Right atrium auricular region (tissue), 2 donors: Measurements from ENCODE around the gene FGD5. TPM values are rescaled to one million over a fixed set of nuclear protein-coding genes. Genes with fewer than 3 reads are reported as not detected.
A peak's percentile ranks its signal among the peaks of the same experiment; 100 is the strongest.

Experiments used
- DNase-seq: peaks from one replicate; pipeline ENCODE4 v3.0.0-alpha.2; 2019; ENCODE audit warnings: low spot score
- H3K27ac ChIP-seq, 2 donors: fragments of 200-600 bp; sonication (generic); 1 replicate in 1 of 2; 2 replicates in 1 of 2; pipeline ENCODE4 v1.5.1; 2016 to 2019
- H3K27me3 ChIP-seq, 2 donors: fragments of 200-600 bp; sonication (generic); one replicate each; pipeline versions ENCODE4 v1.5.1 to v1.6.0; 2017 to 2019
- H3K36me3 ChIP-seq: fragments of 200-600 bp; sonication (generic); one replicate; pipeline ENCODE4 v1.5.1; 2016
- H3K4me1 ChIP-seq, 2 donors: fragments of 200-600 bp; sonication (generic); one replicate each; pipeline versions ENCODE4 v1.5.1 to v1.6.0; 2017 to 2019
- H3K4me3 ChIP-seq, 2 donors: fragments of 200-600 bp; sonication (generic); 1 replicate in 1 of 2; 2 replicates in 1 of 2; pipeline ENCODE4 v1.5.1; 2017 to 2019; ENCODE audit warnings: mild to moderate bottlenecking in 1 of 2, moderate library complexity in 1 of 2
- H3K9me3 ChIP-seq, 2 donors: fragments of 200-600 bp; sonication (generic); one replicate each; pipeline ENCODE4 v1.5.1; 2019
- CTCF ChIP-seq, 2 donors: fragments of 200-600 bp; sonication (generic); IDR thresholded peaks; one replicate each; pipeline ENCODE4 v1.5.1; 2019; ENCODE audit warnings: antibody characterized with exemption in 2 of 2
- total RNA-seq, 2 donors: library from RNA; depleted of rRNA; stranded (reverse); fragments of >200 nt; gene quantifications; one replicate each; pipeline ENCODE4 v1.1.0, GENCODE V29; 2016

Gene FGD5
- total RNA-seq, 2 donors from 2014 or later = 9.6 to 18.8 TPM

- H3K36me3 ChIP-seq = no peaks in the 10 kb centered on the region
- TF ChIP-seq CTCF (IDR thresholded peaks at IDR 0.05) = no peak
- H3K4me1 ChIP-seq = no peaks in the 10 kb centered on the region
Measured at GRCh38 chr3:14773281-14773680, 45.5 kb upstream of the FGD5 start.

GRCh38 chr3:14773691-14774128 is 45.1 kb upstream of the FGD5 start:
- DNase-seq = peak; percentile 34
- H3K4me1 ChIP-seq = no peaks in the 10 kb centered on the region
- no peak overlapping the region for H3K4me3 ChIP-seq
- no peak for TF ChIP-seq CTCF (IDR thresholded peaks at IDR 0.05)
- H3K36me3 ChIP-seq = no peaks in the 10 kb centered on the region
- H3K27me3 ChIP-seq = no peaks in the 10 kb centered on the region
- no peak overlapping the region for H3K27ac ChIP-seq
- H3K9me3 ChIP-seq = peaks cover 0 to 9% of the 10 kb centered on the region in 2 donors

More at GRCh38 chr3:14773281-14773680, 45.5 kb upstream of the FGD5 start:
- DNase-seq = no peak
- no peak overlapping the region for H3K27ac ChIP-seq
- H3K4me3 ChIP-seq = no peak overlapping the region
- H3K27me3 ChIP-seq = no peaks in the 10 kb centered on the region
- peaks cover 0 to 5% of the 10 kb centered on the region in 2 donors for H3K9me3 ChIP-seq

- H3K27ac ChIP-seq = no peak overlapping the region
- H3K27me3 ChIP-seq = no peaks in the 10 kb centered on the region
- no peak for TF ChIP-seq CTCF (IDR thresholded peaks at IDR 0.05)
- H3K9me3 ChIP-seq = peaks cover 0 to 16% of the 10 kb centered on the region in 2 donors
- peak; percentile 38 for DNase-seq
- no peaks in the 10 kb centered on the region for H3K4me1 ChIP-seq
- no peak overlapping the region for H3K4me3 ChIP-seq
- no peaks in the 10 kb centered on the region for H3K36me3 ChIP-seq
Measured at GRCh38 chr3:14774431-14774830, 44.3 kb upstream of the FGD5 start.

GRCh38 chr3:14775011-14775410 is 43.8 kb upstream of the FGD5 start:
- Histone ChIP-seq H3K27me3 (no peaks in the 10 kb centered on the region), H3K4me1 (no peaks in the 10 kb centered on the region), H3K9me3 (peaks cover 0 to 21% of the 10 kb centered on the region in 2 donors), H3K36me3 (no peaks in the 10 kb centered on the region), H3K4me3 (no peak overlapping the region), H3K27ac (no peak overlapping the region)
- no peak for TF ChIP-seq CTCF (IDR thresholded peaks at IDR 0.05)
- peak; percentile 34 for DNase-seq

GRCh38 chr3:14775563-14775962 is 43.2 kb upstream of the FGD5 start:
- peak; percentile 16 for DNase-seq
- no peaks in the 10 kb centered on the region for H3K27me3 ChIP-seq
- H3K4me3 ChIP-seq = no peak overlapping the region
- no peak overlapping the region for H3K27ac ChIP-seq
- H3K36me3 ChIP-seq = no peaks in the 10 kb centered on the region
- peaks cover 0 to 21% of the 10 kb centered on the region in 2 donors for H3K9me3 ChIP-seq
- H3K4me1 ChIP-seq = no peaks in the 10 kb centered on the region
- no peak for TF ChIP-seq CTCF (IDR thresholded peaks at IDR 0.05)

GRCh38 chr3:14779069-14779685 is 39.6 kb upstream of the FGD5 start:
- H3K27me3 ChIP-seq = no peaks in the 10 kb centered on the region
- no peak for DNase-seq
- H3K4me1 ChIP-seq = no peaks in the 10 kb centered on the region
- no peaks in the 10 kb centered on the region for H3K36me3 ChIP-seq
- peaks cover 0 to 21% of the 10 kb centered on the region in 2 donors for H3K9me3 ChIP-seq
- H3K27ac ChIP-seq = no peak overlapping the region
- H3K4me3 ChIP-seq = no peak overlapping the region
- no peak for TF ChIP-seq CTCF (IDR thresholded peaks at IDR 0.05)
